ENCODE measurements around the gene PRIM1.
"Not testable (repeated sequence)": the region's sequence is repeated elsewhere in the genome, so short reads cannot be mapped to it uniquely, and the experiment has no call there.

PRIM1 gene

DNA sequence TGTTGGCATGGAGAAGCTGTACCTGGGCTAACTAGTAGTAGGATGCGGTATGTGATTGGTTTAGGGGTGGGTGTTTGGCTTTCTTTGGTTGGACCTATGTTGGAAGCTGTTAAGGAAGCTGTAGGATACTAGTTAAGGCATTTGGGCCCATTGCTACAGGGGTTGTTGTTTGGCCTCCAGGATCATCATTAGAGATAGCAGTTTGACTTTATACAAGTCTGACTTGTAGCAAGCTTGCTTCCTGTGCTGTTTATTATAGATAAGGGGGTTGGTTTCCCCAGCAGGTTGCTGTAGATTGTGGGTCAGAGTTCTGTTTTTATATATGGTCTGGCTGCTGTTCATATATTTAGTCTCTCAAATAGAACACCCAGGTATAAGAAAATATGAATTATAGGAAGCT lies 1.4 kb upstream of the PRIM1 start:
- no peak overlapping the region for H3K4me3 Mint-ChIP-seq
- peaks cover 32% of the 10 kb centered on the region for H3K4me1 Mint-ChIP-seq
- peaks cover 15% of the 10 kb centered on the region for H3K9me3 Mint-ChIP-seq
- TF ChIP-seq, protein P1, sequence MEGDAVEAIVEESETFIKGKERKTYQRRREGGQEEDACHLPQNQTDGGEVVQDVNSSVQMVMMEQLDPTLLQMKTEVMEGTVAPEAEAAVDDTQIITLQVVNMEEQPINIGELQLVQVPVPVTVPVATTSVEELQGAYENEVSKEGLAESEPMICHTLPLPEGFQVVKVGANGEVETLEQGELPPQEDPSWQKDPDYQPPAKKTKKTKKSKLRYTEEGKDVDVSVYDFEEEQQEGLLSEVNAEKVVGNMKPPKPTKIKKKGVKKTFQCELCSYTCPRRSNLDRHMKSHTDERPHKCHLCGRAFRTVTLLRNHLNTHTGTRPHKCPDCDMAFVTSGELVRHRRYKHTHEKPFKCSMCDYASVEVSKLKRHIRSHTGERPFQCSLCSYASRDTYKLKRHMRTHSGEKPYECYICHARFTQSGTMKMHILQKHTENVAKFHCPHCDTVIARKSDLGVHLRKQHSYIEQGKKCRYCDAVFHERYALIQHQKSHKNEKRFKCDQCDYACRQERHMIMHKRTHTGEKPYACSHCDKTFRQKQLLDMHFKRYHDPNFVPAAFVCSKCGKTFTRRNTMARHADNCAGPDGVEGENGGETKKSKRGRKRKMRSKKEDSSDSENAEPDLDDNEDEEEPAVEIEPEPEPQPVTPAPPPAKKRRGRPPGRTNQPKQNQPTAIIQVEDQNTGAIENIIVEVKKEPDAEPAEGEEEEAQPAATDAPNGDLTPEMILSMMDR (IDR thresholded peaks at IDR 0.05) = no peak
- DNase-seq = no peak
- H3K36me3 Mint-ChIP-seq (ENCODE audit: low read depth) = peaks cover 18% of the 10 kb centered on the region
- peaks cover 8% of the 10 kb centered on the region for H3K27me3 Mint-ChIP-seq (ENCODE audit: low read depth, poor library complexity)
- no peak overlapping the region for H3K27ac Mint-ChIP-seq

DNA sequence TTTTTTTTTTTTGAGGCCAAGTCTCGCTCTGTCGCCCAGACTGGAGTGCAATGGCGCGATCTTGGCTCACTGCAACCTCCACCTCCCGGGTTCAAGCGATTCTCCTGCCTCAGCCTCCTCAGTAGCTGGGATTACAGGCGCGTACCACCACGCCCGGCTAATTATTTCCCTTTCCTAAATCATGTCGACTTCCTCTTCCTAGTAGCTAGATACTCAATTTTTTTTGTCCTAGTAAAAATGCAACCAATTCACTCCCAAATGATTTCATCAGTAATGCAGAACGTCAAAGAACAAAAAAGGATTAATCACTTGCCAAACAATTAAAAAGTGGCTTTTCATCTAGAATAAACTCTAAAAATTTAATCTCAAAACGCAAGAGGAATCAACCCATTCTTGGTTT lies 1.5 kb downstream of the PRIM1 start:
- not testable (repeated sequence) for H3K27me3 Mint-ChIP-seq (ENCODE audit: low read depth, poor library complexity); H3K9me3 Mint-ChIP-seq; H3K27ac Mint-ChIP-seq; DNase-seq
- Mint-ChIP-seq H3K4me3 (peak overlapping the region; percentile 93), H3K36me3 (ENCODE audit: low read depth) (peaks cover 42% of the 10 kb centered on the region), H3K4me1 (peaks cover 41% of the 10 kb centered on the region)

DNA sequence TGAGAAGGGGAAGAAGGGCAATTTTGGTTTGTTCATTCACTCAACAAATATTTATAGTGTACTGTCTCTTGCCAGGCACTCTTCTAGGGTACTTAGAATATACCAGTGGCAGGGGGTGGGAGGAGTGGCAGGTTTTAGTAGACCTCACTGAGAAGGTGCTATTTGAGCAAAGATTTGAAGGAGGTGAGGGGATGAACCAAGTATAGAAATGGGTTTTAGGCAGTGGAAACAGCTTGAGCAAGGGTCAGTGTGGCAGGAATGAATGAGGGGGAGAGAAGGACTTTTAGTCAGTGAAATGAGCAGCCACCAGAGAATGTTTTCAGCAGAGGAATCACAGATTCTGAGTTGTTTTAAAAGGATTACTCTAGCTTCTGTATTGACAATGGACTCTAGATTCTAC lies 2.3 kb downstream of the PRIM1 start:
- Mint-ChIP-seq H3K36me3 (ENCODE audit: low read depth) (peaks cover 45% of the 10 kb centered on the region), H3K9me3 (no peaks in the 10 kb centered on the region), H3K27me3 (ENCODE audit: low read depth, poor library complexity) (peaks cover 4% of the 10 kb centered on the region), H3K27ac (peak overlapping the region; percentile 7), H3K4me3 (peak overlapping the region; percentile 93), H3K4me1 (peaks cover 41% of the 10 kb centered on the region)
- TF ChIP-seq, protein P1 (IDR thresholded peaks at IDR 0.05) = no peak
- no peak for DNase-seq

DNA sequence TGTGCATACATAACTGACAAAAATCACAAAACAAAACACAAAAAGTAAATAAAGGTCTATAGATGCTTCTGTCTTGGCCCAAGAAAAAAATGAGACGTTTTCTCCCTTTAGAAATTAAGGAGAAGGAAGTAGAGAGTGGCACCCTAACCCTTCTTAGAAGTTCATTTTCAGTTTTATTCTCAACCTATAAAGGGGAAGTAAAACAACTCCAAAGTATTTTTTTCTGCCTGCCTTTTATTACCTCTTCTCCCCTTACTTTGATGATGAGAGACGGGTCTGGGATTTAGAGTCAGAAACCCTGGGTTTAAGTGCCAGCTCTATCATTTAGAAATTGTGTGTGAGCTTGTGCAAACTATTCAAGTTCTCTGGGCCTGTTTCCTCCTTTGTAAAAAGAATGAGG lies 2.8 kb downstream of the PRIM1 start:
- peaks cover 50% of the 10 kb centered on the region for H3K36me3 Mint-ChIP-seq (ENCODE audit: low read depth)
- no peaks in the 10 kb centered on the region for H3K27me3 Mint-ChIP-seq (ENCODE audit: low read depth, poor library complexity)
- DNase-seq = no peak
- no peak overlapping the region for H3K4me3 Mint-ChIP-seq
- TF ChIP-seq, protein P1 (IDR thresholded peaks at IDR 0.05) = no peak
- peaks cover 41% of the 10 kb centered on the region for H3K4me1 Mint-ChIP-seq
- H3K27ac Mint-ChIP-seq = no peak overlapping the region
- no peaks in the 10 kb centered on the region for H3K9me3 Mint-ChIP-seq

DNA sequence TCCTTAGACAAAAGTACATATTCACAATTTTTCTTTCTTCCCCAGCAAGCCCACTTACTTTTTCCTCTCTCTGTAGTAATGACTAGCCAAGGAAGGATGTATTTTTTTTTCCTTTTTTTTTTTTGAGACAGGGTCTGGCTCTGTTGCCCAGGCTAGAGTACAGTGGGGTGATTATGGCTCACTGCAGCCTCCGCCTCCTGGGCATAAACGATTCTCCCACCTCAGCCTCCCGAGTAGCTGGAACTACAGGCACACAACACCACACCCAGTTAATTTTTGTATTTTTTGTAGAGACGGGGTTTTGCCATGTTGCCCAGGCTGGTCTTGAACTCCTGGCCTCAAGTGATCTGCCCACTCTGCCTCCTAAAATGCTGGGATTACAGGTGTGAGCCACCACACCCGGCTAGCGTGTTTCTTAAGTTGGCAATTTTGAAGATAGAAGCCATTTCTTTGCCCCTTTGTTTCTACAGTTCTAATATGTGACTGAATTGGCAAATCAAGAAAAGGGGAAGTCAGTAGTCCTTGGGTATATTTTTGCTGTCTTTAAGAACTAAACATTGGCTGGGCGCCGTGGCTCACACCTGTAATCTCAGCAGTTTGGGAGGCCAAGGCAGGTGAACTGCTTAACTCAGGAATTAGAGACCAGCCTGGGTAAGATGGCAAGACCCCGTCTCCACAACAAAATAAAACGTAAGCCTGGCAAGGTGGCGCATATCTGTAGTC lies 23.8 kb downstream of the PRIM1 start:
- Mint-ChIP-seq H3K9me3 (no peaks in the 10 kb centered on the region), H3K27ac (no peak overlapping the region), H3K4me3 (no peak overlapping the region), H3K36me3 (ENCODE audit: low read depth) (peaks cover 39% of the 10 kb centered on the region), H3K4me1 (peaks cover 18% of the 10 kb centered on the region), H3K27me3 (ENCODE audit: low read depth, poor library complexity) (no peaks in the 10 kb centered on the region)
- TF ChIP-seq, protein P1 (IDR thresholded peaks at IDR 0.05) = no peak
- no peak for DNase-seq

DNA sequence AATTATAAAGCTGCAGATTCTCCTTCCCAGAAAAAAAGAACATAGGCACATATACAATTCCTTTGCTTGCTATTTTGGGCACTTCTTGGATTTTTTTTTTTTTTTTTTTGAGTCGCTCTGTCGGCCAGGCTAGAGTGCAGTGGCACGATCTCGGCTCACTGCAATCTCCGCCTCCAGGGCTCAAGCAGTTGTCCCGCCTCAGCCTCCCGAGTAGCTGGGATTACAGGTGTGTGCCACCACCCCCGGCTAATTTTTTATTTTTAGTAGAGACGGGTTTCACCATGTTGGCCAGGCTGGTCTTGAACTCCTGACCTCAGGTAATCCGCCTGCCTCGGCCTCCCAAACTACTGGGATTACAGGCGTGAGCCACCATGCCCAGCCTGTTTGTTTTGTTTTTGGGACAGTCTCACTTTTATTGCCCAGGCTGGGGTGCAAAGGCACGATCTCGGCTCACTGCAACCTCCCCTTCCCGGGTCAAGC lies 25.9 kb downstream of the PRIM1 start:
- not testable (repeated sequence) for H3K27me3 Mint-ChIP-seq (ENCODE audit: low read depth, poor library complexity); DNase-seq; H3K9me3 Mint-ChIP-seq
- H3K4me3 Mint-ChIP-seq = peak overlapping the region; percentile 99
- H3K36me3 Mint-ChIP-seq (ENCODE audit: low read depth) = peaks cover 45% of the 10 kb centered on the region
- peak overlapping the region; percentile 100 for H3K27ac Mint-ChIP-seq
- peaks cover 39% of the 10 kb centered on the region for H3K4me1 Mint-ChIP-seq

DNA sequence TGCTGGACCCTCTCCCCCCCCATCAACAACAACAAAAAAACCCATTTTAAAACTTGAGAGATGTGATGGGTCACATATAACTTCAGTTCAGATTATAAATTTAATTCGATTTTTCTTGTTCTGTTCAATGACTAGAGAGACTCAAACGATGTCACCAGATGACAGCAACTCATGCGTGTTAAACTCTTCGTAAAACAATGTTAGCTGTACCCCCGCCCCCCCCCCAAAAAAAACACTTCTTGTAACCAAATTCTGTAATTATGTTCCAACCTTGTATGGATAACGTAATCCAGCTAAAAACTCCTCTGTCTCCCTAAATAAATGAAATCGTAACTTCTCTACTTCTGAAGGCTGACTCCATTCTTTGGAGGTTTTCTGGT lies 26.4 kb downstream of the PRIM1 start:
- TF ChIP-seq, protein P1 (IDR thresholded peaks at IDR 0.05) = no peak
- peak overlapping the region; percentile 100 for H3K27ac Mint-ChIP-seq
- peaks cover 45% of the 10 kb centered on the region for H3K36me3 Mint-ChIP-seq (ENCODE audit: low read depth)
- H3K4me1 Mint-ChIP-seq = peaks cover 44% of the 10 kb centered on the region
- no peaks in the 10 kb centered on the region for H3K9me3 Mint-ChIP-seq
- peaks cover 4% of the 10 kb centered on the region for H3K27me3 Mint-ChIP-seq (ENCODE audit: low read depth, poor library complexity)
- H3K4me3 Mint-ChIP-seq = peak overlapping the region; percentile 99
- DNase-seq = no peak
